ENCODE measurements around the gene CCDC12.
A peak's percentile ranks its signal among the peaks of the same experiment; 100 is the strongest.

DNA sequence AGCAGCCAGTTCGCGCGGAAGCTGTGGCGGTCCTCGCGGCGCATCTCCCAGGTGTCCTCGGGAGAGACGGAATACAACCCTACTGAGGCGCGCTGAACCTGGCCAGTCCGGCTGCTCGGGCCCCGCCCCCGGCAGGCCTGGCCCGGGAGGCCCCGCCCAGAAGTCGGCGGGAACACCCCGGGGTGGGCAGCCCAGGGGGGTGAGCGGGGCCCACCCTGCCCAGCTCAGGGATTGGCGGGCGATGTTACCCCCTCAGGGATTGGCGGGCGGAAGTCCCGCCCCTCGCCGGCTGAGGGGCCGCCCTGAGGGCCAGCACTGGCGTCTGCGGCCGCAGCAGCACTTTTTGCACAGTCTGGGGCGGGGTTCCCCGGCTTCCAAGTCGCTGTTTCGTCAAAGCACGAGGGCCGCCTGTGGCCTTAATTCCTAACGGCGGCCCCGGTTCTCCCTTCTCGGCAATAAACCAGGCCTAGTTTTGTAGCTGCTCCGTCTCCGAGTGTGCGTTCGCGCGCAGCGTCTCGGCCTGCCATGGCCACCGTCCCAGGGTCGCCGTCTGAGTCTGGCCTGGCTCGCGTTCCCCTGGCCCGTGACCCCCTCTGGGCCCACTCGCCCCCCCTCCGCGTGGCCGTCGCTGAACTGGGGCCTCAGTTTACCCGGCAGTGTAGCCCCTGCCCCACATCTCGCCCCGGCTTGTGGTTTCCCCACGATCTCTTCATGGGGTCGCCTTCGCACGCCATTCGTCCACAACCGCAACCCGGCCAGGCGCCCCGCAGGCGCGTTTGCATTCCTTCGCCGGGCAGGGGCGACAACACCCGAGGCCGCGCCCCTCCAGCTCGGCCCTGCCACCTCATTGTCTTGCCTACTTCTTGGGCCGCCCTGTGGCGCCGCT lies 32.9 kb upstream of the CCDC12 start:
- TF ChIP-seq POLR2A (IDR thresholded peaks at IDR 0.05): peak; percentile 81 to 93
- TF ChIP-seq, protein P1, sequence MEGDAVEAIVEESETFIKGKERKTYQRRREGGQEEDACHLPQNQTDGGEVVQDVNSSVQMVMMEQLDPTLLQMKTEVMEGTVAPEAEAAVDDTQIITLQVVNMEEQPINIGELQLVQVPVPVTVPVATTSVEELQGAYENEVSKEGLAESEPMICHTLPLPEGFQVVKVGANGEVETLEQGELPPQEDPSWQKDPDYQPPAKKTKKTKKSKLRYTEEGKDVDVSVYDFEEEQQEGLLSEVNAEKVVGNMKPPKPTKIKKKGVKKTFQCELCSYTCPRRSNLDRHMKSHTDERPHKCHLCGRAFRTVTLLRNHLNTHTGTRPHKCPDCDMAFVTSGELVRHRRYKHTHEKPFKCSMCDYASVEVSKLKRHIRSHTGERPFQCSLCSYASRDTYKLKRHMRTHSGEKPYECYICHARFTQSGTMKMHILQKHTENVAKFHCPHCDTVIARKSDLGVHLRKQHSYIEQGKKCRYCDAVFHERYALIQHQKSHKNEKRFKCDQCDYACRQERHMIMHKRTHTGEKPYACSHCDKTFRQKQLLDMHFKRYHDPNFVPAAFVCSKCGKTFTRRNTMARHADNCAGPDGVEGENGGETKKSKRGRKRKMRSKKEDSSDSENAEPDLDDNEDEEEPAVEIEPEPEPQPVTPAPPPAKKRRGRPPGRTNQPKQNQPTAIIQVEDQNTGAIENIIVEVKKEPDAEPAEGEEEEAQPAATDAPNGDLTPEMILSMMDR (IDR thresholded peaks at IDR 0.05): peak in 1 of 4 experiments; percentile 4

Measured in uterus (tissue), 2 donors.